T-helper 1 cell treated with Interleukin-12 subunit alpha and Interleukin-12 subunit beta and Interleukin-4 antibody, amounts not matched to agents 30 ng/mL and 1 ng/mL, for 36 hours (primary cell): ENCODE data around the gene KRTAP10-8. TPM values are rescaled to one million over a fixed set of nuclear protein-coding genes. Genes with fewer than 3 reads are reported as not detected.
"Not testable (repeated sequence)": the region's sequence is repeated elsewhere in the genome, so short reads cannot be mapped to it uniquely, and the experiment has no call there.

Source experiments
- intact Hi-C: fragments of 100-400 bp; cut with micrococcal nuclease; formaldehyde crosslinking; loops from one replicate; pipeline ENCODE4 v1.15.1; 2024
- total RNA-seq: library from RNA; stranded (reverse); gene quantifications from 2 replicates; pipeline ENCODE4 v1.2.3, GENCODE V29; 2022

Gene KRTAP10-8
- total RNA-seq, 1 donor from 2014 or later = not detected

- intact Hi-C loops = no loop called here
Measured at GRCh38 chr21:44578371-44579055, 33.4 kb upstream of the KRTAP10-8 start.

- intact Hi-C loops = no loop called here
Measured at GRCh38 chr21:44579056-44579832, 32.6 kb upstream of the KRTAP10-8 start.

DNA sequence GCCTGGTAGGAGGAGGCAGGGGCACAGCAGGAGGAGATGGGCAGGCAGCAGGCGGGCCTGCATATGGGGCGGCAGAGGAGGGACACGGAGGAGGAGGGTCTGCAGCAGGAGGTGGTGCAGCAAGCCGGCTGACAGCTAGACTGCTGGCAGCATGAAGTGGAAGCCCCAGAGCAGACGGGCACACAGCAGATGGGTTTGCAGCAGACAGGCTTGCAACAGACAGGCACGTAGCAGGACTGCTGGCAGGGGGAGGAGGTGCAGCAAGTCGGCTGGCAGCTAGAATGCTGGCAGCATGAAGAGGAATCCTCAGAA, 32.1 kb upstream of the KRTAP10-8 start:
- intact Hi-C loops = no loop called here

GRCh38 chr21:44580231-44580821, 31.6 kb upstream of the KRTAP10-8 start, which contains the start of gene KRTAP10-5:
TSS of gene KRTAP10-5 (minus strand) at chr21:44580604. CDS start at chr21:44580578, 26 bp downstream.
- intact Hi-C loops = not testable (repeated sequence)

GRCh38 chr21:44581158-44581557, 30.7 kb upstream of the KRTAP10-8 start:
- intact Hi-C loops = no loop called here

DNA sequence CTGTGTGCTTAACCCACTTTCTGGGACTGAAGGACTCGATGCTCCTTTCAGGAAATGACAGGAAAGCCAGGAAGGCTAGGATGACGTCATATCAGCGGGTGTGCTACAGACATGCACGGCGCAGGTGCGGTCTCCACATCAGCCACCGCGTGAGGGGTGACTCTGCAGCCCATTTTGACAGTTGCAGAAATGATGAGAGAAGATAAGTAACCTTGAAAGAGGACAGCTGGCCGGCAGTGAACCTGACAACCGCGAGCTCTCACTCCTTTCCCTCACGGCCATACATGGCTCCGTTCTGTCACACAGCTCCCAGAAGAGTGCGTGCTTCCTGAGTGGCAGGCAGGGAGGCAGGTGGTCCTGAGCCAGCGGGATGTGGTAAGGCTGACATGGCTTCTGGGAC, 29.8 kb upstream of the KRTAP10-8 start:
- intact Hi-C loops = no loop called here

DNA sequence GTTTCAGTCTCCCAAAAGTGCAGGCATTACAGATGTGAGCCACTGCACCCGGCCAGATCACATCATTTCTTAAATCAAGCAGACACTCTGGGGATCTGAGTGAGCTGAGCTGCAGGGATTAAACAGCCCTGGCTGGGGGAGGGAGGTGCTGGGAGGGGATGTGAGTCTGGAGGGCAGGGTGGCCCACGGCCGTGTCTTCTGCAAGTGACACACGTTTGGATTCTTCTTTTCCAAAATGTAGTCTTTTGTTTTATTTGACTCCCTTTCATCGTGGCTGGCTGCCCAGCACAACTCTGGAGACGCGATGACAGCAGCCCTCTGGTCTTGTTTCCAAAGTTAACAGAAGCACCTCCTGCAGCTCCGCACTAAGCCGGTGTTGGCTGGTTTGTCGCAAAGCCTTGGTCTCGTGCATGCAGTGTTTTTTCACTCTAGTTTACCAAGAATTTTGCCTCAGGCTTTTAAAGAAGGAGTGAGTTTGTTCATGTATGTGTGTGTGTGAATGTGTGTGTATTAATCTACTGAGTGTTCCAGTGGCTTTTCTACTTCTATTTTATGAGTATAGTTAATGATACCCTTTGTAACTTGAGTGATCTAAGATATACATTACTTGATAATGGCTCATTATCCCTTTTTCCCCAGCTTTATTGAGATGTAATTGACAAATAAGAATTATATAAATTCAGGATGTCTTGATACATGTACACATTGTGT, 28.6 kb upstream of the KRTAP10-8 start:
- intact Hi-C loops = no loop called here

DNA sequence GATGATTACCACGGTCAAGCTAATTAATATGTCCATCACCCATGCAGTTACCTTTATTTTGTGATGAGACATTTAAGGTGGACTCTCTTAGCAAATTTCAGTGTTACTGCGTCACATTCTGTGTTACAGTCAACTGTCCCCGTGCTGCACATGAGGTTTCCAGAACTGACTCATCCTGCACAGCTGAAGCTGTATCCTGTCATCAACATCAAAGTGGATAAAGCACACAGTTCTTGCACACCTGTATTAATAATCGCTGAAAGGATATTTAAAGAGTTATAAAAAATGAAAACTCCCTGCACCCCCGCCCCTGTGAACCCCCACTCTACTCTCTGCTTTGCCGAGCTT, 28.1 kb upstream of the KRTAP10-8 start:
- intact Hi-C loops = loop anchor here (1.0 kb wide), 1 partner anchor 36 kb away; no protein-coding TSS in a partner anchor

- intact Hi-C loops = no loop called here
Measured at GRCh38 chr21:44585892-44586291, 26.0 kb upstream of the KRTAP10-8 start.

DNA sequence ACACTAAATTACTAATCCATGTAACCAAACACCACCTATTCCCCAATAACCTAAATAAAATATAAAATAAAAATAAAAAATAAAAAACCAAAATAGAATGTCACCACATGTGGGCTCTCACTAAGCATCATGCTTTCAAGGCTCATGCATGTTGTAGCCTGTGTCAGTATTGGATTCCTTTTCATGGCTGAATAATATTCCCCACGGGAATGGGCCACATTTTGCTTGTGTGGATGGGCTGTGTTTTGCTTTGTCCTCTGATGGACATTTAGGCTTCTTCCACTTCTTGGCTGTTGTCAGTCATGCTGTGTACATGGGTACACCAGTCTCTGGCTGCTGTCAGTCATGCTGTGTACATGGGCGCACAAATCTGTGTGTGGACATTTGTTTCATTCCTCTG, 22.8 kb upstream of the KRTAP10-8 start:
- intact Hi-C loops = no loop called here

- intact Hi-C loops = no loop called here
Measured at GRCh38 chr21:44589586-44590305, 22.1 kb upstream of the KRTAP10-8 start.

- intact Hi-C loops = no loop called here
Measured at GRCh38 chr21:44590311-44590721, 21.6 kb upstream of the KRTAP10-8 start.

GRCh38 chr21:44590897-44591800, 20.7 kb upstream of the KRTAP10-8 start:
- intact Hi-C loops = not testable (repeated sequence)

DNA sequence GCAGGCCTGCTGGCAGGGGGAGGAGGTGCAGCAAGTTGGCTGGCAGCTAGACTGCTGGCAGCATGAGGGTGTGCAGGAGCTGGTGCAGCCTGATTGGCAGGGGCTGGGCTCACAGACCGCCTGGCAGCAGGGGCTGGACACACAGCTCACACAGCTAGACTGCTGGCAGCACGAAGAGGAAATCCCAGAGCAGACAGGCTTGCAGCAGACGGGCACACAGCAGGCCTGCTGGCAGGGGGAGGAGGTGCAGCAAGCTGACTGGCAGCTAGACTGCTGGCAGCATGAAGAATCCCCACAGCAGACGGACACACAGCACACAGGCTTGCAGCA, 20.1 kb upstream of the KRTAP10-8 start:
- intact Hi-C loops = not testable (repeated sequence)

- intact Hi-C loops = no loop called here
Measured at GRCh38 chr21:44592446-44593311, 19.2 kb upstream of the KRTAP10-8 start, which contains the start of gene KRTAP10-6. TSS of gene KRTAP10-6 (minus strand) at chr21:44592505. CDS start at chr21:44592484, 21 bp downstream.

- intact Hi-C loops = no loop called here
Measured at GRCh38 chr21:44593598-44594405, 18.1 kb upstream of the KRTAP10-8 start.

DNA sequence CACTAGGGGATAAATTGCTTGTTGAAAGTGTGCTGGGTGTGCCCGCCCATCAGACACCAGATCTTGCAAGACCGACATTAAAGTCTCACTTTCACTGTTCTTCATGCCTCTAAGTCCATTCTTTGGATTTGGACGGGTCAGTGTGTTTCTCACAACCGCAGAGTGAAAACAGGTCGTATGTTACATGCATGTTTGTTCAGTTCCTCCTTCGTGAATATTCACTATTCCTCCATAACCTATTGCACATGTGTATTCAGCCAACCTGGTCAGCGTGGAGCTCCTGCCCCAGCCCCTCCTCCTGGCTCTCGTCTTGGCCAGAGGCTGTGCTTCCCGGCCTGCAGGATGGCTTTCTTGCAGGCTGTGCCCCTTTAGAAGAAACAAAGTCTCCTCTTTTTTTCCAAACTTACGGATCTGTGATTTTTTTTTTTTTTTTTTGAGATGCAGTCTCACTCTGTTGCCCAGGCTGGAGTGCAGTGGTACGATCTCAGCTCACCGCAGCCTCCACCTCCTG, 17.4 kb upstream of the KRTAP10-8 start:
- intact Hi-C loops = no loop called here

DNA sequence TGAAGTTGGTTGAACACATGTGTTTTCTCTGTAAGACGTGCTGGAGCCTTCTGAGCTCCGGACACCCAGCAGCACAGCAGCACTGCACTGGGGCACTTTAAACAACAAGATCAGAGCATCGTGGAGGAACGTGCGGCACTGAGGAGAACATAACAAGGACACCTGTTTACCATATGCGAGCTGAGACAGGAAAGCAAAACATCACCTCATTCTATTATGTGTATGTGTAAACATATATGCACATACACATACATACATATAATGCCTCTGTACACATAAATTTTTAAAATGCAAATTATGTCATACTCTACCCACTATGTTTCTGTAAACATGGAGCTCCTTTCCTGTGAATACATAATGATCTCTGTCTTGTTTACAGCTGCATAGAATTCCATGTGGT, 16.4 kb upstream of the KRTAP10-8 start:
- intact Hi-C loops = no loop called here
